Measurements from ENCODE around the gene ZNF224. TPM values are rescaled to one million over a fixed set of nuclear protein-coding genes. Genes with fewer than 3 reads are reported as not detected.

ZNF224 gene
- total and polyA plus RNA-seq, 7 donors: 7.2 to 23.0 (median 16.6) TPM

- intact Hi-C loops (cut with DNase I): no loop called here
- H3K4me1 ChIP-seq: no peaks in the 10 kb centered on the region
- TF ChIP-seq POLR2AphosphoS5 (IDR thresholded peaks at IDR 0.05) (no peak), POLR2A (IDR thresholded peaks at IDR 0.05) (no peak), EP300 (IDR thresholded peaks at IDR 0.05) (no peak)
- TF ChIP-seq, protein P1, sequence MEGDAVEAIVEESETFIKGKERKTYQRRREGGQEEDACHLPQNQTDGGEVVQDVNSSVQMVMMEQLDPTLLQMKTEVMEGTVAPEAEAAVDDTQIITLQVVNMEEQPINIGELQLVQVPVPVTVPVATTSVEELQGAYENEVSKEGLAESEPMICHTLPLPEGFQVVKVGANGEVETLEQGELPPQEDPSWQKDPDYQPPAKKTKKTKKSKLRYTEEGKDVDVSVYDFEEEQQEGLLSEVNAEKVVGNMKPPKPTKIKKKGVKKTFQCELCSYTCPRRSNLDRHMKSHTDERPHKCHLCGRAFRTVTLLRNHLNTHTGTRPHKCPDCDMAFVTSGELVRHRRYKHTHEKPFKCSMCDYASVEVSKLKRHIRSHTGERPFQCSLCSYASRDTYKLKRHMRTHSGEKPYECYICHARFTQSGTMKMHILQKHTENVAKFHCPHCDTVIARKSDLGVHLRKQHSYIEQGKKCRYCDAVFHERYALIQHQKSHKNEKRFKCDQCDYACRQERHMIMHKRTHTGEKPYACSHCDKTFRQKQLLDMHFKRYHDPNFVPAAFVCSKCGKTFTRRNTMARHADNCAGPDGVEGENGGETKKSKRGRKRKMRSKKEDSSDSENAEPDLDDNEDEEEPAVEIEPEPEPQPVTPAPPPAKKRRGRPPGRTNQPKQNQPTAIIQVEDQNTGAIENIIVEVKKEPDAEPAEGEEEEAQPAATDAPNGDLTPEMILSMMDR (IDR thresholded peaks at IDR 0.05): no peak
- H3K9me3 ChIP-seq: peaks cover 0 to 4% (median 2%) of the 10 kb centered on the region in 4 donors
- no peaks in the 10 kb centered on the region for H3K27me3 ChIP-seq
- no peak overlapping the region for H3K4me3 ChIP-seq
- H3K36me3 ChIP-seq: peaks cover 22 to 80% (median 55%) of the 10 kb centered on the region in 4 donors
- no peak overlapping the region for H3K27ac ChIP-seq
- 76 to 95% methylated on average over 2 of the region's 2 CpGs for WGBS, 2 donors
- no peak for DNase-seq
Observed at GRCh38 chr19:44059229-44059628, 34.9 kb upstream of the ZNF224 start.

- intact Hi-C loops (cut with DNase I): no loop called here
- Histone ChIP-seq H3K27me3 (no peaks in the 10 kb centered on the region), H3K27ac (no peak overlapping the region), H3K4me3 (no peak overlapping the region), H3K4me1 (no peaks in the 10 kb centered on the region), H3K9me3 (peaks cover 6 to 16% (median 8%) of the 10 kb centered on the region in 4 donors), H3K36me3 (peaks cover 27 to 83% (median 65%) of the 10 kb centered on the region in 4 donors)
- WGBS, 2 donors: 91 to 92% methylated on average over 1 of the region's 1 CpG
- TF ChIP-seq POLR2AphosphoS5 (IDR thresholded peaks at IDR 0.05) (no peak), POLR2A (IDR thresholded peaks at IDR 0.05) (no peak)
- TF ChIP-seq, protein P1 (IDR thresholded peaks at IDR 0.05): no peak
- DNase-seq: no peak
Observed at GRCh38 chr19:44061038-44061437, 33.1 kb upstream of the ZNF224 start.

GRCh38 chr19:44066305-44066704, 27.9 kb upstream of the ZNF224 start:
- WGBS, 2 donors: 59 to 86% methylated on average over 3 of the region's 3 CpGs
- TF ChIP-seq POLR2A (IDR thresholded peaks at IDR 0.05) (no peak), EP300 (IDR thresholded peaks at IDR 0.05) (no peak), POLR2AphosphoS5 (IDR thresholded peaks at IDR 0.05) (no peak)
- TF ChIP-seq, protein P1 (IDR thresholded peaks at IDR 0.05): no peak
- no peak for DNase-seq
- Histone ChIP-seq H3K9me3 (peaks cover 21 to 35% (median 27%) of the 10 kb centered on the region in 4 donors), H3K36me3 (peaks cover 28 to 63% (median 54%) of the 10 kb centered on the region in 4 donors), H3K27me3 (no peaks in the 10 kb centered on the region), H3K27ac (no peak overlapping the region), H3K4me1 (peaks cover 0 to under 1% (median 0%) of the 10 kb centered on the region in 4 donors), H3K4me3 (no peak overlapping the region)
- intact Hi-C loops (cut with DNase I): no loop called here

DNA sequence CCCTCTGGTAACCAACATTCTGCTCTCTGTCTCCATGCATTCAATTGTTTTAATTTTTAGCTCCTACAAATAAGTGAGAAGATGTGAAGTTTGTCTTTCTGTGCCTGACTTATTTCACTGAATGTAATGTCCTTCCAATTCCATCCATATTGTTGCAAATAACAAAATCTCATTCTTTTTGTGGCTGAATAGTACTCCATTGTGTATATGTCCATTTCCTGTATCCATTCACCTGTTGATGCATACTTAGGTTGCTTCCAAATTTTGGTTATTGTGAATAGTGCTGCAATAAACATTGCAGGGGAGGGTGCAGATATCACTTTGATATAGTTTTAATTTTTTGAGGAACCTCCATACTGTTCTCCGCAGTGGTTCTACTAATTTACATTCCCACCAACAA, 24.7 kb upstream of the ZNF224 start:
- Histone ChIP-seq H3K27me3 (no peaks in the 10 kb centered on the region), H3K36me3 (peaks cover 10 to 32% (median 28%) of the 10 kb centered on the region in 4 donors), H3K4me1 (peaks cover 0 to 14% (median 10%) of the 10 kb centered on the region in 4 donors), H3K9me3 (peaks cover 21 to 32% (median 24%) of the 10 kb centered on the region in 4 donors), H3K4me3 (no peak overlapping the region), H3K27ac (no peak overlapping the region)
- TF ChIP-seq POLR2AphosphoS5 (IDR thresholded peaks at IDR 0.05) (no peak), POLR2A (IDR thresholded peaks at IDR 0.05) (no peak)
- TF ChIP-seq, protein P1 (IDR thresholded peaks at IDR 0.05): no peak
- intact Hi-C loops (cut with DNase I): no loop called here
- DNase-seq: no peak
- 96 to 100% methylated on average over 1 of the region's 1 CpG for WGBS, 2 donors
